ENCODE data around the gene ASGR1.
A peak's percentile ranks its signal among the peaks of the same experiment; 100 is the strongest.

ASGR1 gene

DNA sequence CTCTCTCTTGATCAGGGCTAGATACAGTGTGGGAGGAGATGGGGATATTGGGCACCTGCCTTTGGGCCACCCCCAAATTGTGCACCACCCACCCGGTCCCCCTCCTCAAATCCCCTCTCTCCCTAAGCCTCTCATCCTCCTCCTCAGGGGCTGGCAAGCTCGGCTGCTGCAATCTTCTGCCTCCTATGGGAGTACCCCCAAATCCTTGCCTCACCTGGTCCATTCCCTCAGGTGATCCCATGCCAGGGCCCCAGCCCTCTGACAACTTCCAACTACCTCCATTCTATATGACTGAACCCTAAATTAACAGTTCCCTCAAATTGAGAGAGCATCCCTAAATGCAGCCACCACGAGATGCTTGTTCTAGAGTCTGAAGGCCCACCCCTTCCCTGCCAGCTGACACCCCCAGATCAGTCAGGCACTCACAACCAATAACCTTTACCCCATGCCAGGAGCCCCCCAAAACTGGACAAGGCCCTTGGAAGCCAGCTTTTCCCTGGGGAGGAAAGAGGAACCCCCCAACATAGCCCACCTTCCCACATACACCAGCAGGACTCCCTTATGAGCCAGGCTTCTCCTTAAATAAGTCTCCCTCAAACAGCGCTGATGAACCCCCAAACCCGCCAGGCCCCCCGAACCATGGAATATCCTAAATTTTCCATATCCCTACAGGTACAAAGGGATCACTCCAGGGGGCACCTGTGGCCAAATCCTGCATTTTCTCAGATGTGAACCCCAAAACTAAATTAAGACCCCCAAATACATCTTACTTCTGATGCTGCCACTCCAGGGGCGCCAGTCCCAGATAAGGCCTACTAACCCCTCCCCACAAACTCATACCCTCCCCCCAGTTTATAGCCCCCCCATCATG lies 37.3 kb upstream of the ASGR1 start:
- DNase-seq = no peak

- no peak for DNase-seq
These were observed 36.5 kb upstream of the ASGR1 start for GRCh38 chr17:7215652-7216180.

- no peak for DNase-seq
These were observed 36.0 kb upstream of the ASGR1 start for GRCh38 chr17:7215136-7215638.

DNA sequence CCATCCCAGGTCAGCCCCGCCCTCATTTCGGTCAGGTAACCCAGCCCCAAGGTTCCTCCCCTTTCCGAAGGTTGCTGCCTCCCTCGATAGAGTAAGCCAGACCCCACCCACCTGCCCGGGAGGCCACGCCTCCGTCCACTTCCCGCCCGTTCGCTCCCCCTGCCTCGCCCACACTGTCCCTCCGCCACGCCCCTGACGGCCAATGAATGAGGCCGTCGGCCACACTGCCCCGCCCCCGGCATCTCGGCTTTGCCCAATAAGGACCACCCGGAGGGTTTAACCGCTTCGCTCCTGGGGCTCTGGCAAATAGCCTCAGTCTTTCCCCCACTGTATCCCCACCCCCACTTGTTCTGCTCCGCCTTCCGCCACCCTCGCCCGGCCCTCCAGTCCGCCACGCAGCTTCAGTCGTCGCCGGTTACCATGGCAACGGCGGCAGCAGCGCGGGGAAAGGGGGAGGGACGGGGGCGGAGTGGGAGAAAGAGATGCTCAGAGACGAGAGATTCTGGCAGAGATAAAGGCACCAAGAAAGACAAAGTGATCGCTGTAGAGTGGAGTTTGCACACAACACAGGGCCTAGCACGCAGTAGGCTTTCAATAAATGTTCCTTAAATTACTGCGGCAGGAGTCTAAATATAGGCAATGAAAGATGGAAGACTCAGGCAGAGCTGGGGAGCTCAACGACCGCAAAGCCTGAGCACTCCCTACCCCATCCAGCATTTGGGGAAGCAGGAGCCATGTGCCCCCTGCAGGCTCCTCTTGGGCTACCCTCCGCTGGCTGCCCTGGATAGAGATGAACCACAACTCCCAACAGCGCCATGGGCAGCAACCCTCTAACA lies 35.3 kb upstream of the ASGR1 start:
- peak; percentile 97 for DNase-seq

DNA sequence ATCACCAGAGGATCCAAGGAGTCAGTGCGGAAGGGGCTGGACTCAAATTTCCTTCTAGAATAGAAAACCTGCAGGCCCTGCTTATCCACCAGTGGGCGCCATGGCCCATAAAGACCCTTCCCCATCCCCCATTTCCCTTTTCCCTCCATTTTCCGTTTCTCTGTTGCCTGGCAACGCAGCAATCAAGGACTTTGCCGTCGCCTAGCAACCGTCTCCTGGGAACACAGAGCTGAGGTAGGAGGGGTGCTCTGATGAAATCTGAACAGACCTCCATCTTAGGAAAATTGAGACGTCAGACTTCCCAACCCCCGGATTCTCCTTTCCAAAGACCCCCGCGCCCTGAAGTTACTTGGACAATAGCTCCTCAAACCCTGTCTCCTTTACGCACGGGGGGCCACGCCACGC lies 34.7 kb upstream of the ASGR1 start:
- no peak for DNase-seq

- DNase-seq = no peak
These were observed 32.5 kb upstream of the ASGR1 start for GRCh38 chr17:7211491-7212273.

DNA sequence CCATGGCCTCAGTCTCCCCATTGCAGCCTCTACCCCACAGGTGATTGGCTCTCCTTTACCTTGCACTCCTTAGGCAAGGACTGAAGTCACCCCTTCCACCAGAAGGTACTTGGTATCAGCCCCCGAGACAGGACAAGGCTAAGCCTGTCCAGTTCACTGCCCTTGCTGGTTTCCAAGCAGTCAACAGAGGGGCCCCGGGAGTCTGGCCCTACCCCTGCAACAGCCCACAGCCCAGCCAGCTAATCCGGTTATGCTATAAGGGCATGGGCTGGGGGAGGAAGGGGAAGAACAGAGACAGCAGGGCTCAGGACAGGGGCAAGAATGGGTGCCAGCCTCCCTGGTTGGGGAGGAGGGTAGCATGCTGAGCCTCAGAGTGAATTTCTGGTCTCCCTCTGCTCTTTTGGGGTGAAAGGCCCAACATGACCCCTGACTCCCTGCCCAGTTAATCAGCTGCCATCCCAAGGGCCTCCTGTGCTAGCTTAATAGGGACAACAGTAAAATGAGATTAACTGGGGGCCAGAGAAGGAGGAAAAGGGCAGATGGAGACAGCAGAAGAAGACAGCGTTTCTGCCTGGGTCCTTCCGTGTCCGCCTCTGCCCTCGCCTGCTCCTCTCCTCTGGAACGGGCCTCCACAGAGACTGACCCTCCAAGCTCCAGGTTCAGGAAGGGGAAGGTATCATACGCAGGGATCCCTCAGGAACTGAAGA lies 29.7 kb upstream of the ASGR1 start:
- DNase-seq = no peak

DNA sequence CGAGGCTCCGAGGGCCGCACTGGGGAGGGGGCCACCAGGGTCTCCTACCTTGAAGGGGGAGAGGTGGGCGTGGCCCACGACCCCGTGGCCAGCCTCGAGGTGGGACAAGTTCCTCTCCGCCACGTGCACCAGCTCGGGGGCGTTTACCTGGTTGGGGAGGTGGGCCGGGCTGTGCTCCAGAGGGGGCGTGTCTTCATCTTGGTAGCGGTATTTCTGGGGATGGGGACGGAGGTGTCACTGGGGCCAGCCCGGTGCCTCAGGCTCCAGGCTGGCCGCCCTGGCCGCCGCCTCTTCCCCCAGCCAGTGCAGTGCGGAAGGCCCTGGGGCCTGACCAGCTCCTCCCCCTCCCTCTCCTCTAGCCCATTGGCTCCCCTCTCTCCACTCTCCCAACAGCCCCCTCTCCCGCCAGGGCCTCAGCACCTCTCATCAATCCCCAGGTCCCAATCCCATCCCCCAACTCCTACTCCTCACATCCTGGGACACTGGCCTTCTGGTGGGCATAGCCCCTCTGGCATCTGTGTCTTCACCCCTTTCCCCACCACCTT lies 28.9 kb upstream of the ASGR1 start:
- DNase-seq = no peak

DNA sequence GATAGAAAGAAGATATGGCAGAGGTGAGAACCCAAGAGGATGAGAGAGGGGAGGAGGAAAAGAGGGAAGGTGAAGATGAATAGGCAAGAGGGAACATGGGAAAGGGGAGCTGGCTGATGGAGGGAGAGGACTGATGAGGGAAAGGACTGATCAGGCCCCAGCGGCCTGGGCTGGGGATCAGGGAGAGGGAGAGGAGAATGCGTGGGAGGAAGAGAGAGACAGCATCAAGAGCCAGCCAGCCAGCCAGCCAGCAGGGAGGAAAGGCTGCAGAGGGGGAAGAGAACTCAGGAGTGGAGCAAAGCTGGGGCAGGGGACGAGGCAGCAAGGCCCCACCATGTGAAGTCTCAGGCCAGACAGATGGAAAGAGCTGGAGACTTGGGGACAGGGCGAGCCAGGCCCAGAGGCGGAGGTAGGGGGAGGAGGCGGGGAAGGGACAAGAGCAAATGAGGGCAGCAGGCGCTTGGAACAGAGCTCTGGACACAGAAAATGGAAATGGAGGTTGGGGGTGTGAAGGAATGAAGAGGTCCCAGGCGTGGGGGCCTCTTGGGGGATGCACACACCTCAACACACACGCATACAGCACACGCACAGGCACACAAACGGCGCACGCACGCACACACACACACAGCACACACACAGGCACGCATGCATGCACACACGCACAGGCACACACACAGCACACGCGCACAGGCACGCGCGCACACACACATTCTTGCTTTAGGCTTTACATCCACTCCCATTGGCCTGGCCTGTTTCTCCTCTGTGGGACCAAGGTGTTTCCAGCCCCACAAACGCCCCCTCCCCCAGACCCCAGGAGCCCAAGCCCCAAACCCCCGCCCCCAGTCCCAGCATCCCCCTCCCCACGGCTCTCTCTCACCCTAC lies 28.2 kb upstream of the ASGR1 start:
- no peak for DNase-seq

DNA sequence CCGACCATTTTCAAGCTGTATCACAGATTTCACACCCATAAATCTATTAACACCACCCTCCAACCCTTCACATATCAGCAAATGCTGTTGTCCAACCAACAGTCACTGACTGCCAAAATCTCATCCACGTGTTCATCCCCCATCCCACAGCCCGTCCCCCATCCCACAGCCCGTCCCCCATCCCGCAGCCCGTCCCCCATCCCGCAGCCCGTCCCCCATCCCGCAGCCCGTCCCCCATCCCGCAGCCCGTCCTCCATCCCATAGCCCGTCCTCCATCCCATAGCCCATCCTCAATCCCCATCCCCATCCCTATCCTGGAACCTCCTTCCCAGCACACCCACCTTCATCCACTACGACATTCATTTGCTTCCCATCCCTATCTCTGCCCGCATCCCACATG lies 26.4 kb upstream of the ASGR1 start:
- DNase-seq = no peak

GRCh38 chr17:7204828-7205461 lies 25.8 kb upstream of the ASGR1 start:
- DNase-seq = peak; percentile 88

DNA sequence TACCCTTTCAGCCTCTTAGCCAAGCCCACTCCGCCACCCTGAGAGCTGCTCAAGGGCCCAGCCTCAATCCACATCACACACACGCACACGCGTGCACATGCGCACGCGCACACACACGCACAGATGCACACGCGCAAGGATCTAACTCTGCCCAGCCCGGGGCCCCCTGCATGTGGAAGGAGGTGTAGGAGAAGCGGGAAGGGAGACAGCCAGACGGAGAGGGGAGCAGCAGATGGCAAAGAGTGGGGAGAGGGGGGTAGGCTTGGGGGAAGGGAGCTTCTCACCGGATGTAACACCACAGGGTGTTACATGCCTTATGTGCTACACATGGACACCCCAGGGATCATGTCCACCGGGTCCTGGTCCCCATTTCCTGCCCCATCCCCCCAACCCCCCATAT lies 25.2 kb upstream of the ASGR1 start:
- no peak for DNase-seq

DNA sequence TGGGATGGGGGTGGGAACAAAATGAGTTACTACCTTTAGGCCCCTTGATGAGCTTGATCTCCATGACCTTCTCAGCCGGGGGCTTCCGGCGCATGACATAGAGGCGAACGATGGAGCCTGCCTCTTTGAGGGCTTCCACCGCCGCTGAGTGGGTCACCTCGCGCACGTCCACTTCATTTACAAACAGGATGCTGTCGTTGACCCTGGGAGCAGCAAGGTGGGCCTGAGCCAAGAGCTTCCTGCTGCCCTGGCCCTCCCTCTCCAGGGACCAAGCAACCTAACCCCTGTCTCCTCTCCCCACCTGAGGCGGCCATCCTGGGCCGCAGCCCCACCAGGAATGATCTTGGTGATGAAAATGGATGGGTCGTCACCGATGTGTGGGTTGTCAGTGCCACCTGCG lies 24.2 kb upstream of the ASGR1 start:
- no peak for DNase-seq

- no peak for DNase-seq
These were observed 17.7 kb upstream of the ASGR1 start for GRCh38 chr17:7196651-7197401.

DNA sequence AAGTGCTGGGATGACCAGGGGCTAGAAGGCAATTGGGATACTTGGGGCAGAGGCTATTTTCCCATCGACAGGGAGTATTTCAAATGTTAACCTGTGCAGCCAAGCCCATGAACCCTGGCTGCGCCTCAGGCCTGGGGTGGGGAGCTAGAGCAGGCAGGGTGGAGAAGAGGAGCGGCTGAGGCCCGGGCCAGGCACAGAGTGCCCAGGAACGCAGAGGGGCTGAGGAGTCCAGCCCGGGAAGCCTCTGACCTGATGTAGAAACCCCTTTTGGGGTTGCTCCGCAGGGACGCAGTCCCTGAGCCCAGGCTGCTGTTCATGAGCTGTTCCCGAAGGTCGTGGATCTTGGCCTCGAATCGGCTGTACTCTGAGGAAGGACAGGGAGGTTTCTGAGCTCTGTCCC lies 16.8 kb upstream of the ASGR1 start:
- no peak for DNase-seq

GRCh38 chr17:7192271-7192937 lies 13.2 kb upstream of the ASGR1 start:
- no peak for DNase-seq

DNA sequence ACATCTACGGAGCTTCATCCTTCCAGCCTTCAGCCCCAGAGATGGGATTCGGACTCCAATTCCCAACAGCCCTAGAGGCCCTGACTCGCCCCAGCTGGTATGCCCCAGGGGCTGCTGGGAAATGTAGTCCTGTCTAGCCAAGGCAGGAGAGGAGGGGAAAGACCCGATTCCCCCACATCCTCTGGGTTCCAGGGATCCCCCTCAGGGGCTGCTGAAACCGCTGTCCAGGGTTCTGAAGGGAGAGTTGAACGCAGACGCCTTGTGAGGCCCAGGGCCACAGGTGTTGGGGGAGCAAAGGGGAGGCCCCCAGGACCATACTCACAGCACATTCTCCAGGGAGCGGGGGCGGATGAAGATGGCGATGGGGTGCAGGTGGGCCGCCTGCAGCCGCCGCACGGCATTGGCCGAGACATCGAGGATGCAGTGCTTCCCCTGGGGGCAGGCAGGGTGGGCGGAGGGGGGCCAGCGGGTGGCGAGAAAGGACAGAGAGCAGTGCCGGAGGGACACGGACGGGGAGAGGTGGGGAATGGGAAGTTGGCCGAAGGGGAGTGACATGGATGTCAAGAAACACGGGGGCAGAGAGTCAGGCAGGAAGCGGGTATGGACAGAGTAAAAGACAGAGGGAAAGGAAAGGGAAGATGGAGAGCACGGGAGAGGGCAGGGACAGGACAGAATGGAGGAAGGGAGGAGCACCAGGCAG lies 12.6 kb upstream of the ASGR1 start:
- no peak for DNase-seq

DNA sequence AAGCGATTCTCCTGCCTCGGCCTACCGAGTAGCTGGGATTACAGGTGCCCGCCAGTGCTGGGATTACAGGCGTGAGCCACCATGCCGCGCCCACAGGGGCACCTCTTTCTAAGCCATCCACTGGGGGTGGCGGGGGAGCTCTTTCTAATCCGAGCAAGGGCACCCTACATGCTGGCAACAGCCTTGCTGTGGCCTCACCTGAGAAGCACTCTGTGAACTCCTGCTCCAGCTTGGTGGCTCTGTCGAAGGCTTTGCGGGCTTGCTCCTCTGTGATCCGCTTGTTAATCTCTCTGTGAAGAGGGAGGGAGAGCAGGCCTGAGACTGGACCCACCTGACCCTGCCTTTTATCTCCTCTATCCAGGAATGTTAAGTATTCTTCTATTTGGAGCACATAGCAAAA lies 11.9 kb upstream of the ASGR1 start:
- DNase-seq = no peak

Data from activated effector memory CD4-positive, alpha-beta T cell treated with Interleukin-2 at 50 U/mL for 16 hours (primary cell).